K562 (cell line): ENCODE data around the gene MYH11. TPM values are rescaled to one million over a fixed set of nuclear protein-coding genes. Genes with fewer than 3 reads are reported as not detected.

Source experiments
- ARHGAP35 ChIP-seq: fragments of 450-650 bp; IDR thresholded peaks from 2 replicates; pipeline ENCODE4 v1.6.1; 2018; ENCODE audit not compliant: partially characterized antibody
- ASH1L ChIP-seq: fragments of 450-650 bp; IDR thresholded peaks from 2 replicates; pipeline ENCODE4 v1.6.1; 2018; ENCODE audit warnings: borderline replicate concordance, mild to moderate bottlenecking, low read depth; ENCODE audit not compliant: partially characterized antibody
- ATF7 ChIP-seq: fragments of 450-650 bp; IDR thresholded peaks from 2 replicates; pipeline ENCODE4 v1.7.1; 2014; ENCODE audit warnings: mild to moderate bottlenecking, moderate library complexity
- ELF2 ChIP-seq: fragments of 250-450 bp; sonication (Bioruptor Pico); IDR thresholded peaks from 2 replicates; pipeline ENCODE4 v1.5.0; 2021; ENCODE audit warnings: mild to moderate bottlenecking
- FOS ChIP-seq: IDR thresholded peaks from 3 replicates; pipeline ENCODE4 v1.6.1; 2011; ENCODE audit not compliant: insufficient read length; ENCODE audit errors: extremely low read depth
- HDAC3 ChIP-seq: fragments of 450-650 bp; IDR thresholded peaks from 2 replicates; pipeline ENCODE4 v1.6.1; 2018; ENCODE audit warnings: borderline replicate concordance, mild to moderate bottlenecking, moderate library complexity; ENCODE audit not compliant: partially characterized antibody
- HDAC6 ChIP-seq: IDR thresholded peaks from 2 replicates; pipeline ENCODE4 v1.6.1; 2012; ENCODE audit warnings: low read depth, mild to moderate bottlenecking, control low read depth, inconsistent platforms, low read length, moderate library complexity
- HDAC8 ChIP-seq: fragments of 450-650 bp; IDR thresholded peaks from 2 replicates; pipeline ENCODE4 v1.6.1; 2016; ENCODE audit warnings: mild to moderate bottlenecking, missing genetic modification characterization, moderate library complexity, missing compliant biosample characterization
- NR2F6 ChIP-seq: fragments of 450-650 bp; formaldehyde crosslinking; IDR thresholded peaks from 2 replicates; pipeline ENCODE4 v1.4.0; 2020; ENCODE audit warnings: mild to moderate bottlenecking
- NR4A1 ChIP-seq, 2 experiments: fragments of 250-450 bp in 1 of 2; fragments of 450-650 bp in 1 of 2; sonication (Bioruptor Pico) in 1 of 2; IDR thresholded peaks; 2 replicates each; pipeline versions ENCODE4 v1.4.0 to v1.6.1; 2016 to 2020; ENCODE audit warnings: mild to moderate bottlenecking in 2 of 2, missing compliant biosample characterization in 1 of 2, missing genetic modification characterization in 1 of 2, moderate library complexity in 1 of 2
- RB1 ChIP-seq: fragments of 450-650 bp; IDR thresholded peaks from 2 replicates; pipeline ENCODE4 v1.6.1; 2017; ENCODE audit warnings: low read depth, mild to moderate bottlenecking
- SP2 ChIP-seq: IDR thresholded peaks from 2 replicates; pipeline ENCODE4 v1.6.1; 2011; ENCODE audit warnings: mild to moderate bottlenecking, low read depth, low read length, moderate library complexity; ENCODE audit not compliant: poor library complexity, severe bottlenecking; ENCODE audit errors: extremely low read depth
- SRF ChIP-seq, 2 experiments: fragments of 250-450, 450-650 bp in 1 of 2; sonication (Bioruptor Pico) in 1 of 2; sonication (generic) in 1 of 2; formaldehyde crosslinking; IDR thresholded peaks; 2 replicates each; pipeline versions ENCODE4 v1.5.0 to v1.5.1; 2020 to 2022; ENCODE audit warnings: mild to moderate bottlenecking in 1 of 2, missing genetic modification reagents in 1 of 2
- ZBTB1 ChIP-seq: sonication (generic); formaldehyde crosslinking; IDR thresholded peaks from 2 replicates; pipeline ENCODE4 v1.8.1; 2023; ENCODE audit warnings: missing genetic modification reagents, low read depth, mild to moderate bottlenecking, borderline replicate concordance
- ZBTB17 ChIP-seq: fragments of 450-650 bp; formaldehyde crosslinking; IDR thresholded peaks from 2 replicates; pipeline ENCODE4 v1.4.0; 2020; ENCODE audit warnings: mild to moderate bottlenecking
- ZFX ChIP-seq: sonication (generic); formaldehyde crosslinking; IDR thresholded peaks from 2 replicates; pipeline ENCODE4 v1.8.0; 2022; ENCODE audit warnings: mild to moderate bottlenecking, missing genetic modification reagents, moderate library complexity
- ZNF165 ChIP-seq: fragments of 250-450 bp; sonication (Bioruptor Pico); IDR thresholded peaks from 2 replicates; pipeline ENCODE4 v1.4.0; 2020; ENCODE audit warnings: borderline replicate concordance
- ZNF239 ChIP-seq: fragments of 250-450 bp; sonication (Bioruptor Pico); IDR thresholded peaks from 2 replicates; pipeline ENCODE4 v1.4.0; 2020; ENCODE audit warnings: mild to moderate bottlenecking
- ZNF830 ChIP-seq: fragments of 250-450 bp; sonication (Bioruptor Pico); IDR thresholded peaks from 2 replicates; pipeline ENCODE4 v1.5.0; 2021; ENCODE audit warnings: mild to moderate bottlenecking
- ZZZ3 ChIP-seq: fragments of 450-650 bp; IDR thresholded peaks from 2 replicates; pipeline ENCODE4 v1.6.1; 2016; ENCODE audit warnings: antibody characterized with exemption, mild to moderate bottlenecking, moderate library complexity
- polyA plus RNA-seq, 8 experiments: library from polyadenylated mRNA; depleted of rRNA in 4 of 8; stranded (reverse) in 5 of 8; unstranded in 3 of 8; fragments of >200 nt; fragmentation: Nextera tagmentation in 2 of 8; fragmentation: Illumina TruSeq in 1 of 8; extraction: Ambion mirVana in 2 of 8; extraction: Trizol in 1 of 8; gene quantifications; 2 replicates each; pipeline versions ENCODE4 v1.2.1 to v1.2.3, GENCODE V29; 2011 to 2014; ENCODE audit warnings: inconsistent platforms in 1 of 8, missing spikeins in 1 of 8
- total RNA-seq, 7 experiments: library from RNA; depleted of rRNA in 6 of 7; stranded (reverse); fragments of >200 nt in 6 of 7; fragmentation: Illumina TruSeq in 2 of 7; extraction: Trizol in 2 of 7; gene quantifications; 2 replicates each; pipeline versions ENCODE4 v1.2.1 to v1.2.3, GENCODE V29; 2011 to 2021; ENCODE audit warnings: low replicate concordance in 1 of 7
- TF ChIP-seq, protein P1 (sequence below), 2 experiments: fragments of 450-650 bp in 1 of 2; IDR thresholded peaks; 2 replicates each; pipeline ENCODE4 v1.6.1; 2011 to 2017; ENCODE audit warnings: low read depth in 2 of 2, antibody characterized with exemption in 1 of 2, borderline replicate concordance in 1 of 2, low read length in 1 of 2, mild to moderate bottlenecking in 1 of 2, mixed read lengths in 1 of 2; ENCODE audit not compliant: control insufficient read depth in 1 of 2
- TF ChIP-seq, protein P2 (sequence below): sonication (generic); formaldehyde crosslinking; IDR thresholded peaks from 2 replicates; pipeline ENCODE4 v1.8.1; 2023; ENCODE audit warnings: mild to moderate bottlenecking, missing genetic modification reagents

MYH11 gene
- total and polyA plus RNA-seq, 9 of the 15 experiments (the other 6 are each of a cell fraction or from before 2014, with no cell fraction given), result 0.05 to 0.47 (median 0.08) TPM; not detected in 5

DNA sequence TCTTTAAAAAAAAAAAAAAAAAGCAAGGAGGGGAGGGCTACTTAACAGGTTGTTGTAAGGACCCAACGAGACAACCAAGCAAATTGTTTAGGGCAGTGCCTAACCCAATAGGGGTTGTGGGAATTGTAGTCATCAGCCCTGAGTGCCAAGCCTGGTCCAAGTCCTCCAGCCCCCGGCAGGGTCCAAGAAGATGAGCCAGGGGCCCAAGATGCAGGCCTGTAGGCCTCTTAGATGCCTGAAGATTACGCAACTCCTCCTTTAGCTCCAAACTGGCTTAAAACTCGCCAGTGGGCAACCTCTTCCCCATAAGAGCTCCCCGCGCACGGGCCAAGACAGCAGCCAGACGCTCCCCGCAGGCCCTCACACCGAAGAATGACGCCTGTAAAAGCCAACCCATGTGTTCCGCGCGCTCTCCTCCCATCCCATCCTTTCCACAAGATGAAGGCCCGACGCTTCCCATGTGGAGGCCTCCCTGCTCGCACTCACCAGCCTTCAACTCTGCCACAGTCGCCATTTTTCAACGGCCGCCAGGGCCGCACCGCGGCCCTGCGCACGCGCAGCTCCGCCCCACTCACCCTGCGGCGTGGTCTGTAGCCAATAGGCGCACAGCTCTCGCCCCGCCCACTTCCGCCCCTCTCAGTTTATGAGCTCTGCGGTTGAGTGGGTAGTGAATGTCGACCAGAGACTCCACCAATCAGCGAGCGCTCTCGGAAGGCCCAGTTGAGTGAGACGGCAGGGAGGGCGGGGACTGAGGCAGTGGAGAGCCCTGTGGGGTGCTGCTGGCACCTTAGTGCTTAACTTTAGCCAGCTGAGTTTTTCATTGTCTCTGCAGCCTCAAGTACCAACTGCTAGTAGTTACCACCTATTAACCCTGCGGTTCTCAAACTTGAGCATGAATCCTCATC lies 31.5 kb upstream of the MYH11 start, which contains the start of gene CEP20 (continued):
- TF ChIP-seq NR4A1 (CRISPR knock-in tag; IDR thresholded peaks at IDR 0.05), result no peak
- 0 out of 2 replicates have a peak, but pooled peaks have one; percentile 25 for TF ChIP-seq NR4A1 (tag; IDR thresholded peaks at IDR 0.05)
- 0 out of 4 replicates have a peak, but pooled peaks of 1 of the 2 experiments have one; percentile 34 for TF ChIP-seq SRF (CRISPR knock-in tag; IDR thresholded peaks at IDR 0.05)
- TF ChIP-seq ATF7, result peak; percentile 67; the same call in 1 of the 2 replicates
- peak; percentile 49 for TF ChIP-seq SP2
- TF ChIP-seq HDAC3, result no peak
- no peak for TF ChIP-seq ELF2 (CRISPR knock-in tag)
- no peak for TF ChIP-seq ZNF239 (CRISPR knock-in tag)
- peak; percentile 64; the same call in 1 of the 2 replicates for TF ChIP-seq RB1
- peak; percentile 38 for TF ChIP-seq ASH1L
- TF ChIP-seq, protein P1, sequence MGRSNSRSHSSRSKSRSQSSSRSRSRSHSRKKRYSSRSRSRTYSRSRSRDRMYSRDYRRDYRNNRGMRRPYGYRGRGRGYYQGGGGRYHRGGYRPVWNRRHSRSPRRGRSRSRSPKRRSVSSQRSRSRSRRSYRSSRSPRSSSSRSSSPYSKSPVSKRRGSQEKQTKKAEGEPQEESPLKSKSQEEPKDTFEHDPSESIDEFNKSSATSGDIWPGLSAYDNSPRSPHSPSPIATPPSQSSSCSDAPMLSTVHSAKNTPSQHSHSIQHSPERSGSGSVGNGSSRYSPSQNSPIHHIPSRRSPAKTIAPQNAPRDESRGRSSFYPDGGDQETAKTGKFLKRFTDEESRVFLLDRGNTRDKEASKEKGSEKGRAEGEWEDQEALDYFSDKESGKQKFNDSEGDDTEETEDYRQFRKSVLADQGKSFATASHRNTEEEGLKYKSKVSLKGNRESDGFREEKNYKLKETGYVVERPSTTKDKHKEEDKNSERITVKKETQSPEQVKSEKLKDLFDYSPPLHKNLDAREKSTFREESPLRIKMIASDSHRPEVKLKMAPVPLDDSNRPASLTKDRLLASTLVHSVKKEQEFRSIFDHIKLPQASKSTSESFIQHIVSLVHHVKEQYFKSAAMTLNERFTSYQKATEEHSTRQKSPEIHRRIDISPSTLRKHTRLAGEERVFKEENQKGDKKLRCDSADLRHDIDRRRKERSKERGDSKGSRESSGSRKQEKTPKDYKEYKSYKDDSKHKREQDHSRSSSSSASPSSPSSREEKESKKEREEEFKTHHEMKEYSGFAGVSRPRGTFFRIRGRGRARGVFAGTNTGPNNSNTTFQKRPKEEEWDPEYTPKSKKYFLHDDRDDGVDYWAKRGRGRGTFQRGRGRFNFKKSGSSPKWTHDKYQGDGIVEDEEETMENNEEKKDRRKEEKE (IDR thresholded peaks at IDR 0.05; ENCODE audit: borderline replicate concordance in 1 of 2, control insufficient read depth in 1 of 2, low read depth in 2 of 2, low read length in 1 of 2), result no peak
- no peak; the same call in 1 of the 2 replicates for TF ChIP-seq ZBTB1 (CRISPR knock-in tag)
- no peak for TF ChIP-seq ZBTB17 (CRISPR knock-in tag)
- no peak for TF ChIP-seq NR2F6 (CRISPR knock-in tag)
- no peak for TF ChIP-seq ARHGAP35
- TF ChIP-seq ZZZ3, result no peak
- TF ChIP-seq HDAC6, result no peak
- 0 out of 2 replicates have a peak, but pooled peaks have one; percentile 54 for TF ChIP-seq ZNF830 (CRISPR knock-in tag)
- peak; percentile 37; the same call in 1 of the 2 replicates for TF ChIP-seq HDAC8 (tag)
- no peak for TF ChIP-seq ZNF165 (CRISPR knock-in tag)
- TF ChIP-seq, protein P2, sequence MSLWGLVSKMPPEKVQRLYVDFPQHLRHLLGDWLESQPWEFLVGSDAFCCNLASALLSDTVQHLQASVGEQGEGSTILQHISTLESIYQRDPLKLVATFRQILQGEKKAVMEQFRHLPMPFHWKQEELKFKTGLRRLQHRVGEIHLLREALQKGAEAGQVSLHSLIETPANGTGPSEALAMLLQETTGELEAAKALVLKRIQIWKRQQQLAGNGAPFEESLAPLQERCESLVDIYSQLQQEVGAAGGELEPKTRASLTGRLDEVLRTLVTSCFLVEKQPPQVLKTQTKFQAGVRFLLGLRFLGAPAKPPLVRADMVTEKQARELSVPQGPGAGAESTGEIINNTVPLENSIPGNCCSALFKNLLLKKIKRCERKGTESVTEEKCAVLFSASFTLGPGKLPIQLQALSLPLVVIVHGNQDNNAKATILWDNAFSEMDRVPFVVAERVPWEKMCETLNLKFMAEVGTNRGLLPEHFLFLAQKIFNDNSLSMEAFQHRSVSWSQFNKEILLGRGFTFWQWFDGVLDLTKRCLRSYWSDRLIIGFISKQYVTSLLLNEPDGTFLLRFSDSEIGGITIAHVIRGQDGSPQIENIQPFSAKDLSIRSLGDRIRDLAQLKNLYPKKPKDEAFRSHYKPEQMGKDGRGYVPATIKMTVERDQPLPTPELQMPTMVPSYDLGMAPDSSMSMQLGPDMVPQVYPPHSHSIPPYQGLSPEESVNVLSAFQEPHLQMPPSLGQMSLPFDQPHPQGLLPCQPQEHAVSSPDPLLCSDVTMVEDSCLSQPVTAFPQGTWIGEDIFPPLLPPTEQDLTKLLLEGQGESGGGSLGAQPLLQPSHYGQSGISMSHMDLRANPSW (CRISPR knock-in tag), result no peak
- peak; percentile 89 for TF ChIP-seq ZFX (CRISPR knock-in tag)
- peak; percentile 75 for TF ChIP-seq FOS
